Left renal cortex interstitium (tissue), 4 donors: Measurements from ENCODE around the gene KCNIP1. TPM values are rescaled to one million over a fixed set of nuclear protein-coding genes. Genes with fewer than 3 reads are reported as not detected.
"Not testable (repeated sequence)": the region's sequence is repeated elsewhere in the genome, so short reads cannot be mapped to it uniquely, and the experiment has no call there.

Experiments used
- DNase-seq, 4 donors: peaks; one replicate each; pipeline ENCODE4 v3.0.0-alpha.2; 2013; ENCODE audit warnings: low read depth in 4 of 4, low spot score in 2 of 4, missing footprints in 1 of 4
- polyA plus RNA-seq, 4 donors: library from polyadenylated mRNA; unstranded; fragments of 120-200 nt; gene quantifications; one replicate each; pipeline ENCODE4 v1.2.1, GENCODE V29; 2013; ENCODE audit not compliant: insufficient read length in 4 of 4

Gene KCNIP1
- polyA plus RNA-seq, 4 donors = 10.7 to 12.1 (median 11.5) TPM

DNA sequence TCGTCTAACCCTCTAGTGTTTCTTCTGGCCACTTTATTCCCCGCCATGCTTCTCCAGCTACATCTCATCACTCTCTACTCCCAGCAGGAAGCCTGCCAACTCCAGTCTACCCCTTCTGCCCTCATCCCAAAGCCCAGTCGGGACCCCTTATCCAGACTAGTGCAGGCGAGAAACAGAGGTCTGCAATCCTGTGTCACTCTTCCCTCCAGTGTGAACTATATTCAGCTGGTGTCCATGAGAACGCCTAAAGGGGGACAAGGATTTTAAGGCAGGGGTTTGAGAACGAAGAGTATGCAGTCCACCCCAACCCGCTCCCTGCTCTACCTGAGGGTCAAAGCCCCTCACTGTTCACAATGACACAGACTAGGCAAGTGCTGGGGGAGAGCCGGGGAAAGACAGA lies 238.0 kb downstream of the KCNIP1 start:
- no peak for DNase-seq

- no peak for DNase-seq
Observed at GRCh38 chr5:170743876-170744212, 240.0 kb downstream of the KCNIP1 start.

- peak in 1 of 4 donors; percentile 20 for DNase-seq
Observed at GRCh38 chr5:170745481-170746071, 241.8 kb downstream of the KCNIP1 start.

- DNase-seq = no peak
Observed at GRCh38 chr5:170746075-170746960, 242.5 kb downstream of the KCNIP1 start.

DNA sequence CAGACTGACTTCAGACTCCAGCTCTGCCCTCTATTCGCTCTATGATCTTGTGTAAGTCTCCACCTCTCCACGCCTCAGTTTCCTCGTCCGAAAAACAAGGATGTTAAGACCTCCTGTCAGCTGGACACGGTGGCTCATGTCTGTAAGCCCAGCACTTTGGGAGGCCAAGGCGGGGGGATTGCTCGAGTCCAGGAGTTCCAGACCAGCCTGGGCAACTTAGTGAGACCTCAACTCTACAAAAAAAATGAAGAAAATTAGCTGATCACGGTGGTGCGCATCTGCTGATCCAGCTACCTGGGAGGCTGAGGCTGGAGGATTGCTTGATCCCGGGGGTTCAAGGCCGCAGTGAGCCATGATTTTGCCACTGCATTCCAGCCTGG lies 243.1 kb downstream of the KCNIP1 start:
- DNase-seq = no peak

- no peak for DNase-seq
Observed at GRCh38 chr5:170747357-170747756, 243.5 kb downstream of the KCNIP1 start.

DNA sequence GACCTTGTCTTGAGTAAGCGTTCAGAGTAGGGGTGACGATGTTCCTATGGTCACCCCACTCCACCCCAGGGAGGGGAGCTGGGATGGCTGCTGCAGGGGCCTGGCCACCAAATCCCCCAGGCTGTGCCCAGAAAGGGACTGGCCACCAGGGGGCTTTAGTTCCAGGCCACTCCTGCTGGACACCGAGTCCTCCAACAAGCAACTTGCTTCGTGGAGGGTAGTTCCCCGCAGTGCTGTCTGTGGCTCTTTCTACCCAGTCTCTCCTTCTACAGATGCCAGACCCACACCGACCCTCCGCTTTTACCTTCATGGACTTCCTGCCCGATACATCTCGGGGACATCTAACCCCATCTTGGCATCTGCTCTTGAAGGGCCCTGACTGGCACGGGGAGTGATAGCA lies 244.0 kb downstream of the KCNIP1 start:
- no peak for DNase-seq

- DNase-seq = no peak
Observed at GRCh38 chr5:170748951-170749471, 245.2 kb downstream of the KCNIP1 start.

DNA sequence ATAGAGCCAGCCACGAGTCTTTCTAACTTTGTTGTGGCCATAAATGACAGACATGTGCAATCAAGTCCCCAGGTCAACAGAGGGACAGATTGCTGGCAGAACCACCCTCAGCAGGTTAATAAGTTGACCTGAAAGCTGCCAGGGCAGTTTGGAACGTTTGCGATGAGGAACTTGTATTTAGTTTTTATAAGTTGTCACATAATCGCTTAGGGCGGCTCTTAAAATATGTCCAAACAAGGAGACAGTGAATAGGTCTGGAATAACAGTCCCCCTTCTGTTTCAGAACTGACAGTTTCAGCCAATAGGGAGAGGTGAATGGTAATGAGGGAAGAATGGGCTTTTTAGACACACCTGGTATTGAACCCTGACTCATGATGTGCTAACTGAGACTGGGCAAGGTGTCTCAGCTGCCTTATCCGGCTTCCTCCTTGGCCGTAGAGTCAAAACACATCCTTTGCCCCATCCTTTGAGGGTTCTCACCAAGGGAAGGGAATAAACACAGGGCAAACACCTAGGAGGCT lies 246.2 kb downstream of the KCNIP1 start:
- DNase-seq = no peak

GRCh38 chr5:170750791-170751190 lies 247.0 kb downstream of the KCNIP1 start:
- DNase-seq = no peak

DNA sequence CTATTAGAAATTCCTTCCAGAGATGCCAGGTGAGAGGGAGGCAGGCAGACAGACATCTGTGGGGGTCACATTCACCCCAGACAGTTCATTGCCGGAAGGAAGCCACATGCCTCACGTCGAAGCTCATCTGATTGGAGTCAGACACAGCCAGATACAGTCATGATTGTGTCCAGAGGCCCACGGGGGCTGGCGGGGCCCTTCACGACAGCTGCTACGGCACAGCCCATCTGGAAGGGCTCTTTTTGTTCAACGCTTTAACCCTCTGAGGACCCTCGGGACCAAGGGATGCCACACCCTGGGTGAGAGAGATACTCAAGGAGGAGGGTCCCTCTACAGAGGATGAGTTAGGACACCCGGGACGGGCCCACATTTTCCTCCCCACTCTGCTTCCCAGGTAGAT lies 247.8 kb downstream of the KCNIP1 start:
- DNase-seq = no peak

DNA sequence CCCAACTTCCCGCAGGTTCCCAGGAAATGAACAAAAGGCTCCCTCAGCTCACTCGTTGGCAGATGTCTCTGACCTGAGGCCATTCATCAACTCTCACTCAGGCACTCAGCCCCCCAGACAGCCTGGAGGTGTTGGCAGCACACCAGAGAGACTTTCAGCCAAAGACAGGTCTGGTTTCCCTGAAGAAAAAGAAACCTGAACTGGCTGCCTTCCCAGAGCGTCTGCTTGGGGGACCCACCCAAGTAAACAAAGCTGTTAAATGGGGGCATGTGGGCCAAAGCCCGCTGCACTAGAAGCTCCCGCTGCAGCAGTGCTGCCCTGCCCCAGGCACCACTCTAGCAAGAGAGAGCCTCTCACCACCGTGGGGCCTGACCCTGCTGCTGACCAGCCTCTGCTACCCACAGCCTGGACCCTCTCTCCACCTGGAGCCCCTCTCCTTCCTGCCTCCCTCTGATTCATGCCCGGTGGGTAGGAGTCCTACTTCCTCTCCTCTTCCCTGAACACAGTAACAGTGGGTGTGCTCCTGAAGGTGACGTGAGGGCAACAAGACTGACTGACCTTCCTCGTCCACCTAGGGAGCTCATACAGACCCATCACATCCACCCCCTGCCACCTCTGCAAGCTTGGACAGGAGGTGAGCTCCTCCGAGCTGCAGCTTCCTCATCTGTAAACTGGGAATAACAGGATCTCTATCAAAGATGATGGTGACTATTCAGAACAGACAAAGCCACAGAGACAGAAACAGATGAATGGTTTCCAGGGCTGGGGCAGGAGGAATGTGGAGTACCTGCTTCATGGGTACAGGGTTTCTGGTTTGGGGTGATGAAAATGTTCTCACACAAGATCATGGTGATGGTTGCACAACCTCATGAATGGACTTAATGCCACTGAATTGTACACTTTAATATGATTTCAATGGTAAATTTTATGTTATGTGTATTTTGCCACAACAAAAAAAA lies 248.7 kb downstream of the KCNIP1 start:
- DNase-seq = no peak

DNA sequence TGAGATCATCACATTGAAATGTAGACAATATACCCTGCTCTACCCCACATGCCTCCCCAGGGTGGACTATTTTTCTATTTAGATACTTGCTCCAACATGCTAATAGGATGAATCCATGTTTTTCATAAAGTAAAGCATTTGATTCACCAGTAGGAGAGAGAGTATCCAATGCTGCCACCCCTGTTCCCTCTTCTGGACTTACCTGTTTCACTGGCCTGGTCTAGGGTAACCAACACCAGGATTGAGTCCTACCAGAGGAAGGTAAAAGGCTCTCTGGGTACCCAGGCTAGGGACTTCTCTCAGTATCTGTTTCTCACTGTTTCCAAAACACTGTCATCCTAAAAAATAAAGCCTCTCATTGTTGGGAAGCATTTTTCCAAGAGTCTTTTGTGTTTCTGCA lies 249.5 kb downstream of the KCNIP1 start:
- DNase-seq = no peak

DNA sequence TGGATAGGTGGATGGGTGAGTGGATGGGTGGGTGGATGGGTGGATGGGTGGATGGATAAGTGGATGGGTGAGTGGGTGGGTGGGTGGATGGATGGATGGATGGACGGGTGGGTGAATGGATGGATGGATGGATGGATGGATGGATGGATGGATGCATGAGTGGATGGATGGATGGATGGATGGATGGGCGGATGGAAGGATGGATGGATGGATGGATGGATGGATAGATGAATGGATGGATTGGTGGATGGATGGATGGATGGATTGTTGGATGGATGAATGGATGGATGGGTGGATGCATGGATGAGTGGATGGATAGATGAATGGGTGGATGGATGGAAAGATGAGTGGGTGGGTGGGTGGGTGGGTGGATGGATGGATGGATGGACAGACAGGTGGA lies 250.7 kb downstream of the KCNIP1 start:
- DNase-seq = not testable (repeated sequence)

DNA sequence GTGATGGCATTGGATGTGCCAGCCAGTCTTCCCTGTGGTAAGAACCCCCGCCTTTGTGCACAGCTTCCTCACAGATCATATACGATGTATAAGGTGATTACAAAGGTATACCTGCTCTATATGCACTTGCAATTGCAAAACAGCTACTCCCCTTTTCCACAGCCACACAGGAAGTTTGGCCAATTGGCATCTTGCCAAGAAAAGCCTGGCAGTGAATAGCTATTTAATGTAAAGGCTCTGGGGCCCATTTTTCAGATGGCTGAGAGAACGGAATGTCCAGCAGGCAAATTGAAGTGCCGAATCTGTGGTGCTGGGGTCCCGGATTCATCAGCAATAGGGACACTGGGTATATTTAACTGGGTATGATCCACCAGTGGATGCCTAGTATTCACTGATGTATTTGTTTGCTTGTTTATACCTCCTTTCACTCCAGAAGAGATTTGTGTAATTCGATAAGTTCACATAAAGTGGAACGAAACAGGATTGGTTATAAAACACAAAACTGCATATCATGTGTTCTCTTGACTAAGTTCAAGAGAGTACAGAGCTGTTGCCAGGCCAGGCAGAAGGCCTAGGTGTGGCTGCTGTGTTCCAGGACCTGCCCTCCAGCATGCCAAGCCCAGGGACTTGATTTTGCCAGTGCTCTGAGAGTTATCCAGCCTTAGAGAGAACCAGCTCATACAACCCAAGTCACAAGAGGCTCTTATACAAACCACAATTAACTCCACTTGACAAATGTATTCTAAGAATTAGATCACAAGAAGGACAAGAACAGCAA lies 252.0 kb downstream of the KCNIP1 start:
- no peak for DNase-seq

DNA sequence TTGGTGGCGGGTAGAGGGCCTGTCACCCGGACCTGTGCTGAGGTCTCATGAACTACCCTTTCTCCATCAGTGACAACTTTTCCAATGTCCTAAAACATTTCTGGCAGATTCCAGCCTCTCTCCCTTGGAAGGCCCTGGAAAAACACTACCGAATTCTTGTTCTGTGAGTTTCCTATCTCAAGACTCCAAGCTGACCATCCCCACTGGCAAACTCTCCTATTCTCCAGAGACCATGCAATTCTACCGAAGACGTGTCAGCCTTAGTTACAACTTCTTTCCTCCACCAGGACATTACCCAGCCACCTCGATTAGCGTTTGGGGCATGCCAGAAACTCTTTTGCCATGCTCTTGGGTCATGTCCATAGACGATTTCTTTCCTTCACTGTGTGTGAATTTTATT lies 252.9 kb downstream of the KCNIP1 start:
- DNase-seq = no peak

DNA sequence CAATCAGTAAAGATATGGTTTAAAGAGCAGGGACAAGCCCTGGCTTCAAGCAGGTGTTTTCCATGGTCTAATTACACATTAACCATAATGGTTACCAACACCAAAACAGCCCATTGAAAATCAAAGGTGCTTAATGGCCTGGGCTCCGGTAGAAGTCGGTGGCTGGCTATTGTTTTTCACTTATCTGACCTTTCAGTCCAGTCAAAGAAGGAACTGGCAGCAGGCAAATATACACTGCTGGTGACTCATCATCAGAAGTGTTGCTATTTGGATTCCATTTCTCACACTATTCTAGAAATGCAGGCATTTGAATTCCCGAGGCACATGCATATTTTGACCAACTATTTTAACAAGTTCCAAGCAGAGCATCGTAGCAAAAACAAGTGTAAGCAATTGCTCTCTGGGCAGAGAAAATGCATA lies 253.4 kb downstream of the KCNIP1 start:
- DNase-seq = no peak

DNA sequence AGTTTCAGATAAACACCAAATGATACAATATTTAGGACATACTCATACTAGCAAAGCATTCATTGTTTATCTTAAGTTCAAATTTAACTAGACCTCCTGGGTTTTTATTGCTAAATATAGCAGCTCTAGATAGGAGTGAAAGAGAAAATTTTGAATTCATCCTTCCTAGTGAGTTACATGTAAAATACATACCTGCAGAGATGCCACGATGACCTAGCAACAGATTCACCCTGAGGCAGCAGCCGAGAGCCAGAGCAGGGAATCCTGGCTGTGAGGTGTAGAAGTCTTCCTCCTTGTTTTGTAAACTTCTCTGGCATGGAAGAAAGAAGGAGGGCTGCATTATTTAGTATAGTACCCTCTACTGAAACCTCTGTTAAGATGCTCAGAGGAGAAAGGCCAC lies 253.8 kb downstream of the KCNIP1 start:
- no peak for DNase-seq

DNA sequence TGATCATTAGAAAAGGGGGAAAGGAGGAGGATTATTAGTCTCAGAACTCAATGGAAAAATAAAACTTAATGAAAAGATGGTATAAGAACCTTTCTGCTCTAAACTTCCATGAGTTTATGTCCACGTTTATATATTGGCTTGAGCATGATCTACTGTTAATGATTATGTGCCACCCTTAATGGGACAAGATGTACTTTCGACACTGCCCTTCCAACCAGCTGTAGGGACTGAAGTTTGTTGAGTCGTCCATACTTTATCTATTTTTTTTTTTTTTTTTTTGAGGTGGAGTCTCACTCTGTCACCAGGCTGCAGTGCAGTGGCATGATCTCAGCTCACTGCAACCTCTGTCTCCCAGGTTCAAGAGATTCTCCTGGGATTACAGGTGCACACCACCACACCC lies 254.7 kb downstream of the KCNIP1 start:
- no peak for DNase-seq

GRCh38 chr5:170760113-170760512 lies 256.3 kb downstream of the KCNIP1 start:
- DNase-seq = no peak
